Cerebellar nuclear complex (tissue), 1 donor: ENCODE results near the gene AHNAK.
"Not testable (repeated sequence)": the region's sequence is repeated elsewhere in the genome, so short reads cannot be mapped to it uniquely, and the experiment has no call there.

Experiments
- DNase-seq, 2 experiments: peaks; one replicate each; lab custom pipeline; 2025; lab: John Stamatoyannopoulos, UW

Gene AHNAK

GRCh38 chr11:62458212-62459002, 88.2 kb downstream of the AHNAK start:
- no peak for DNase-seq

- no peak for DNase-seq
Observed at GRCh38 chr11:62457478-62457877, 89.1 kb downstream of the AHNAK start.

GRCh38 chr11:62456630-62457029, 90.0 kb downstream of the AHNAK start:
- DNase-seq: no peak

DNA sequence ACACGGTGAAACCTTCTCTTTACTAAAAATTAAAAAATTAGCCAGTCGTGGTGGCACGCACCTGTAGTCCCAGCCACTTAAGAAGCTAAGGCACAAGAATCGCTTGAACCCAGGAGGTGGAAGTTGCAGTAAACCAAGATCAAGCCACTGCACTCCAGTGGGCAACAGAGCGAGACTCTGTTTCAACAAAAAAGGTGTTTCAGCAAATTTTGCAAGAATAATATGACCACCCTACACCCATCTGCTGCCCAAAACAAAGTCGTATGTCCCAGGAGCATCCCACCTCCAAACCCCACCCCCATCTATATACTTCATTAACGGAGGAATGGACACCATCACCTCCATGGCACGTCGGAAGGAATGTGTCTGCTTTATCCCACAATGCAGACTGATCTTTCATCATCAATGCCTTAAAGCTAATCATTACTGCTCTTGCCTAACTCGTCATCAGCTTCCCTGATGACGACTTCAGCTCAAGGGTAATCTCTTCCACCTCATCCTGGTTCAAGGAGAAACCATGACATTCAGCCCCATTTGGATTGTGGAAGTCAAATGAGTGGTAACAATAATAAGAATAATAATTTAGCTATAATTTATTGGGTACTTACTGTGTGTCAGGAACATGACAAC, 93.7 kb downstream of the AHNAK start:
- DNase-seq: no peak

- DNase-seq: no peak
Observed at GRCh38 chr11:62452261-62452660, 94.3 kb downstream of the AHNAK start.

GRCh38 chr11:62451241-62451621, 95.4 kb downstream of the AHNAK start:
- DNase-seq: no peak

- DNase-seq: no peak
Observed at GRCh38 chr11:62450543-62451240, 95.9 kb downstream of the AHNAK start.

DNA sequence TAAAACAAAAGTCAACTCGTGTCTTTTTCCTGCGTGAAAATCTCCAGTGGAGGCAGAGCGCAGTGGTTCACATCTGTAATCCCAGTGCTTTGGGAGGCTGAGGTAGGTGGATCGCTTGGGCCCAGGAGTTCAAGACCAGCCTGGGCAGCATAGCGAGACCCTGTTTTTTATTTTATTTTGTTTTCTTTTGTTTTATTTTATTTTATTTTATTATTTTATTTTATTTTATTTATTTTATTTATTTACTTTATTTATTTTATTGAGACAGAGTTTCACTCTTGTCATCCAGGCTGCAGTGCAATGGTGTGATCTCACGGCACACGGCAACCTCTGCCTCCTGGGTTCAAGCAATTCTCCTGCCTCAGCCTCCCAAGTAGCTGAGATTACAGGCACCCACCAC, 96.7 kb downstream of the AHNAK start:
- not testable (repeated sequence) for DNase-seq

DNA sequence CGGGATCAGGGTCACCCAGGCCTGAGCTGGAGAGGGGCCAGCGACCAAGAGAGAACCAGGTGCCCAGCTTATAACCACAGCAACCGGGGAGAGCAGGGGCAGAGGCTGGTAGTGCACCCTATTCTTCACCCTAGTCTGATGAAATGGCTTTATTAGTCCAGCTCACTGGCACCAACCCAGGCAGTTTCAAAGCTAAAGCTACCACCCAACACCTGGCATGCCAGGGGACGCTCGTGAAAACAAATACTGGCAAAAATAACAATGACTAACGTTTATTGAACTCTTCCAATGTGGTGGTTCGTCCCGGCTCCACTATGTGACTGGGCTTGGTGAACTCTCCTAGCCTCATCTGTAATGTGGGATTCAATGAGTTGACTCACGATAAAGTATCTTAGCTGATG, 97.2 kb downstream of the AHNAK start:
- DNase-seq: no peak

- DNase-seq: no peak
Observed at GRCh38 chr11:62446091-62446490, 100.5 kb downstream of the AHNAK start.

DNA sequence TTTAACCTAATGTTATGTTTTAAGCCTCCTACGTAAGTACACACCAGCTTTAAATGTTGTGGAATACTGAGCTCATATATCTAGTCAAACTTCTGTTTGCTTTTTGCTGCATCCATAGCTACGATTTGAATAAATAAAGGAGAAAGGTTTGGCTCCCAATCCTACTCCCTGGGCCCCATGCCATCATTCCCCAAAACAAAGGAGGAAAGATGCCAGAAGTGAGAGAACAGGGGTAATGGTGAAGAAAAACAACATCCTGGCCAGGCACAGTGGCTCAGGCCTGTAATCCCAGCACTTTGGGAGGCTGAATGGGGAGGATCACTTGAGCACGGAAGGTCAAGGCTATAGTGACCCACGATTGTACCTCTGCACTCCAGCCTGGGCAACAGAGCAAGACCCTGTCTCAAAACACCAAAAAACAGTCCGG, 101.3 kb downstream of the AHNAK start:
- DNase-seq: no peak

GRCh38 chr11:62444835-62445234, 101.8 kb downstream of the AHNAK start:
- DNase-seq: peak in 1 of 2 experiments; percentile 38

DNA sequence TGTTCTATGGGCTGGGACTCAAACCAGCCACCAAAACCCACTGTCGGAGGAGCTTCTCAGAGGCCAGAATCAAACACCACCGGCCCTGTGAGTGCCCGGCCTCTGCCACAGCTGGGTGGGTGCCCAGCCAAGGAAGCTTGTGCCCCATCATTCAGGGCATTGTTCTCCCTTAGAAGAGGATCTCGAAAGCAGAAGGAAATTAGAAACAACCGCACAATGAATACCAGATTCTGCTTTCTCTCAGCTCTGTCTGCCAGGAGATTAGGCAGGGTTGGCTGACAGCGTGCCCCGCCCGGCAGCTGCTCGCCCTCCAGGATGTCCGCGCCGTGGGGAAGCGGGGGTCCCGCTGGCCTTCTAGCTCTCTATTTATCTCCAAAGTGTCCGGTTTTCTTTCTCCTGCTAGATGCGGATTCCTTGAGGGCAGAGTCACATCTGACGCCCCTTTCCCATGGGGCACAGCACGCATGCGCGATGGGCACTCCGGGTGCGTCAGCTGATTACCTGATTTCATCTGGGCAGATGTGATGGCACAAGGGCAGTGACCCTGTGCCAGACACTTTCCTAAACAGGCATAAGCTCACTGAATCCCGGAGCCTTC, 102.3 kb downstream of the AHNAK start:
- peak in 1 of 2 experiments; percentile 41 for DNase-seq

DNA sequence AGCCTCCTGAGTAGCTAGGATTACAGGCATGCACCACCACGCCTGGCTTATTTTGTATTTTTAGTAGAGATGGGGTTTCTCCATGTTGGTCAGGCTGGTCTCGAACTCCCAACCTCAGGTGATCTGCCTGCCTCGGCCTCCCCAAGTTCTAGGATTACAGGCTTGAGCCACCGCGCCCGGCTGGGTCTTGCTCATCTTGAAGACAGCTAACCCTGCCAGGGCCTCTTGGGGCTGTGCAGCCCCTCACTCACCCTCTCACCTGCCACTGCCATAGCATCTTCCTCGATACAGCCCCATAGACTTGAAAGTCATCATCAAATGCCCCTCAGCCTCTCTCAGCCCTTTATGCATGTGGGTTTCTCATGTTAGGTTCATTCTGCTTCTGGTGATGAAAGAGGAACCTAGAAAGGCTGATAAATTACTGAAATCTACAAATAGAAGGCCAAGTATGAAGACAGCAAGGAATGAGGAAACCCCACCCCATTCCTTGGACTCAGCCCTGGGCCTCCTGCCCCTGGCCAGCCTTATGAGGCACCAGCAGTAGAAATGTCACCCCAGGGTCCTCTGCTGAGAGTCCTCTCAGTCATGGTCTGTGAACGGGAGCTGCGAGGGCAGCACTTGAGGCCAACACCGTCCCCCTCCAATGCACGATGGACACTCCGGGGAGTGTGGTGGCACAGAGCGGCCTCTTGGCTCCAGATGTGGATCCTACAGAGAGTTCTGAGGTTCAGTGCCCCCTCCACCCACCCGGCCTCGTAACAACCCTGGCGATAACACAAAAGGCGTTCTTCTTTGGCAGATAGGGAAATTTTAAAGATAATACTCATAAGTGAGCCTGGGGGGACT, 103.0 kb downstream of the AHNAK start:
- no peak for DNase-seq

GRCh38 chr11:62439785-62440602, 106.6 kb downstream of the AHNAK start:
- DNase-seq: no peak

- no peak for DNase-seq
Observed at GRCh38 chr11:62438641-62439040, 108.0 kb downstream of the AHNAK start.

GRCh38 chr11:62437616-62438015, 109.0 kb downstream of the AHNAK start:
- DNase-seq: no peak

DNA sequence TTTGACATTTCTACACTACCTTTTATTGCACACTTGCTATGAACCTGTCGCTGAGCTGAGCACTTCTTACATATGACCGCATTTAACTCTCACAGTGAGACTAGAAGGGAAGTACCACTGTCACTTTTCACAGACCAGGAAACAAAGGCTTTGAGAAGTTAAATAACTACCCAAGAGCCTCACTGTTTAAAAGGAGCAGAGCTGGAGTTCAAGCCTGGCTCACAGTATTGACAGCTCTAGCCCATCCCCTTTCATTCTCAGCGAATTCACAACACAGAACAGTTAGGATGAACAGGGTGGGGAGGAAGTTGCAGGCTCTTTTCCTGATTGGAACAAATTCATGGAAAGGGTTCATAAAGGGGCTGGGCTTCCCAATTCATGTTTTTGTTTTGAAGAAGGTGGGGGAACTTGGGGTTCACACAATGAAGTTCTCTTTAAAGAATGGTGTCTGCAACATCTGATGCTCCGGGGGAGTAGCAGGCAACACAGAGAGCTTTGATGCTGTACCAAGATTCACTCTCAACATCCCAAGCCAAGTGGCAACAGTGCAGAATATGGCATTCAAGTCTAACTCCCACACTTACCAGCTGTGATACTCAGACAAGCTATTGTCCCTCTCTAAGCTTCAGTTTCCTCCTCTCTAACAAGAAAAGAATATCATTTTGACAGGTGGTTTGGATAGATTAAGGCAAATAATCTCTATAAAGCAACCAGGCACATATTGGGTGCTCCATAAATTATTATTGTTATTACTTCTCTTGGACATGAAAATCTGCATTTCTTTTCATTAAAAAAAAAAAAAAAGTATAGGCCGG, 110.6 kb downstream of the AHNAK start:
- DNase-seq: no peak

GRCh38 chr11:62433904-62434276, 112.7 kb downstream of the AHNAK start:
- no peak for DNase-seq
